Kidney (tissue), 14 donors: ENCODE data around the gene IGF1R. TPM values are rescaled to one million over a fixed set of nuclear protein-coding genes. Genes with fewer than 3 reads are reported as not detected.

ENCODE experiments used
- DNase-seq, 5 donors: peaks; one replicate each; pipeline ENCODE4 v3.0.0-alpha.2; 2013 to 2020
- FAIRE-seq: peaks from 2 replicates; lab custom pipeline; 2012; peaks lifted over from hg19 to GRCh38; lab: Jason Lieb, UNC
- H3K27ac ChIP-seq, 2 donors: one replicate each; pipeline ENCODE4 v1.7.0; 2013; ENCODE audit warnings: low read depth in 2 of 2, low read length in 2 of 2, inconsistent platforms in 1 of 2
- H3K27me3 ChIP-seq: one replicate; pipeline ENCODE4 v1.7.1; 2013; ENCODE audit warnings: low read length, inconsistent platforms; ENCODE audit not compliant: control insufficient read depth, insufficient read depth
- H3K36me3 ChIP-seq, 3 donors: one replicate each; pipeline versions ENCODE4 v1.7.0 to v1.7.1; 2013; ENCODE audit warnings: low read length in 3 of 3, control low read depth in 1 of 3, inconsistent platforms in 1 of 3; ENCODE audit not compliant: insufficient read depth in 3 of 3, control insufficient read depth in 2 of 3
- H3K4me1 ChIP-seq, 3 donors: one replicate each; pipeline versions ENCODE4 v1.7.0 to v1.7.1; 2013; ENCODE audit warnings: low read length in 3 of 3, inconsistent platforms in 1 of 3, low read depth in 1 of 3; ENCODE audit not compliant: control insufficient read depth in 2 of 3, insufficient read depth in 2 of 3
- H3K4me3 ChIP-seq, 3 donors: one replicate each; pipeline versions ENCODE4 v1.7.0 to v1.8.1; 2013; ENCODE audit warnings: low read length in 3 of 3, control low read depth in 1 of 3, inconsistent platforms in 1 of 3
- H3K9ac ChIP-seq, 3 donors: one replicate each; pipeline versions ENCODE4 v1.7.0 to v1.7.1; 2013; ENCODE audit warnings: low read length in 3 of 3, control low read depth in 1 of 3, inconsistent platforms in 1 of 3
- H3K9me3 ChIP-seq, 3 donors: one replicate each; pipeline versions ENCODE4 v1.7.0 to v1.7.1; 2013; ENCODE audit warnings: low read length in 3 of 3, control low read depth in 1 of 3, inconsistent platforms in 1 of 3; ENCODE audit not compliant: control insufficient read depth in 2 of 3, insufficient read depth in 1 of 3
- intact Hi-C: fragments of 100-400 bp; cut with DNase I; formaldehyde crosslinking; loops from one replicate; pipeline ENCODE4 v1.11.1; 2022
- polyA plus RNA-seq: library from polyadenylated mRNA; stranded (reverse); fragments of 350-450 nt; fragmentation: Illumina TruSeq; extraction: RNeasy Lipid Tissue Mini Kit (QIAGEN cat#74804); gene quantifications from one replicate; pipeline ENCODE4 v1.2.3, GENCODE V29; 2014; ENCODE audit warnings: low read depth, low replicate concordance; ENCODE audit not compliant: insufficient read depth
- total RNA-seq: library from RNA; stranded (reverse); fragmentation: NEBNext Ultra II Directional; extraction: Animal tissue kit (Norgen Biotek cat#: 25700); gene quantifications from one replicate; pipeline ENCODE4 v1.2.1, GENCODE V29; 2021
- TF ChIP-seq, protein P1 (sequence below): IDR thresholded peaks from 3 replicates; pipeline ENCODE4 v1.5.1; 2012; ENCODE audit warnings: mild to moderate bottlenecking, moderate library complexity, borderline replicate concordance; ENCODE audit not compliant: insufficient read depth; ENCODE audit errors: extremely low read depth
- donor health status: control.
- donor health status: control.
- donor health status: control.
- donor health status: control.
- donor health status: control.
- donor health status: DM: yes; HTN: yes; CAD: no.
- donor health status: Normal renal cell carcinoma (clear cell type).

Gene IGF1R
- total and polyA plus RNA-seq, 2 donors from 2014 or later = 6.5 to 73.2 TPM

- Histone ChIP-seq H3K36me3 (no peaks in the 10 kb centered on the region), H3K27ac (peak overlapping the region in 1 of 2 donors; percentile 22), H3K27me3 (no peaks in the 10 kb centered on the region), H3K4me3 (no peak overlapping the region), H3K9ac (no peak overlapping the region), H3K4me1 (peaks cover 0 to 7% (median 2%) of the 10 kb centered on the region in 3 donors), H3K9me3 (no peaks in the 10 kb centered on the region)
- FAIRE-seq (no peak), DNase-seq (peak in 4 of 5 donors; percentile 58 to 83 (median 72))
- TF ChIP-seq, protein P1, sequence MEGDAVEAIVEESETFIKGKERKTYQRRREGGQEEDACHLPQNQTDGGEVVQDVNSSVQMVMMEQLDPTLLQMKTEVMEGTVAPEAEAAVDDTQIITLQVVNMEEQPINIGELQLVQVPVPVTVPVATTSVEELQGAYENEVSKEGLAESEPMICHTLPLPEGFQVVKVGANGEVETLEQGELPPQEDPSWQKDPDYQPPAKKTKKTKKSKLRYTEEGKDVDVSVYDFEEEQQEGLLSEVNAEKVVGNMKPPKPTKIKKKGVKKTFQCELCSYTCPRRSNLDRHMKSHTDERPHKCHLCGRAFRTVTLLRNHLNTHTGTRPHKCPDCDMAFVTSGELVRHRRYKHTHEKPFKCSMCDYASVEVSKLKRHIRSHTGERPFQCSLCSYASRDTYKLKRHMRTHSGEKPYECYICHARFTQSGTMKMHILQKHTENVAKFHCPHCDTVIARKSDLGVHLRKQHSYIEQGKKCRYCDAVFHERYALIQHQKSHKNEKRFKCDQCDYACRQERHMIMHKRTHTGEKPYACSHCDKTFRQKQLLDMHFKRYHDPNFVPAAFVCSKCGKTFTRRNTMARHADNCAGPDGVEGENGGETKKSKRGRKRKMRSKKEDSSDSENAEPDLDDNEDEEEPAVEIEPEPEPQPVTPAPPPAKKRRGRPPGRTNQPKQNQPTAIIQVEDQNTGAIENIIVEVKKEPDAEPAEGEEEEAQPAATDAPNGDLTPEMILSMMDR = no peak
- intact Hi-C loops = no loop called here
Observed at GRCh38 chr15:98609144-98609852, 39.0 kb upstream of the IGF1R start.

- FAIRE-seq = no peak
Observed at GRCh38 chr15:98610991-98611390, 37.3 kb upstream of the IGF1R start.

GRCh38 chr15:98611808-98612207 is 36.5 kb upstream of the IGF1R start:
- H3K9me3 ChIP-seq = no peaks in the 10 kb centered on the region
- H3K4me3 ChIP-seq = no peak overlapping the region
- TF ChIP-seq, protein P1 = no peak
- no peak overlapping the region for H3K27ac ChIP-seq
- peaks cover 0 to 7% (median 5%) of the 10 kb centered on the region in 3 donors for H3K4me1 ChIP-seq
- H3K36me3 ChIP-seq = no peaks in the 10 kb centered on the region
- H3K27me3 ChIP-seq = no peaks in the 10 kb centered on the region
- intact Hi-C loops = no loop called here
- FAIRE-seq (no peak), DNase-seq (no peak)
- no peak overlapping the region for H3K9ac ChIP-seq

More at GRCh38 chr15:98610991-98611390, 37.3 kb upstream of the IGF1R start:
- H3K36me3 ChIP-seq = no peaks in the 10 kb centered on the region
- intact Hi-C loops = no loop called here
- no peaks in the 10 kb centered on the region for H3K9me3 ChIP-seq
- DNase-seq = no peak
- peaks cover 0 to 7% (median 2%) of the 10 kb centered on the region in 3 donors for H3K4me1 ChIP-seq
- H3K4me3 ChIP-seq = no peak overlapping the region
- TF ChIP-seq, protein P1 = no peak
- H3K27ac ChIP-seq = no peak overlapping the region
- H3K27me3 ChIP-seq = no peaks in the 10 kb centered on the region
- no peak overlapping the region for H3K9ac ChIP-seq
